RCC 7860 (cell line): ENCODE measurements around the gene SLC39A7.
A peak's percentile ranks its signal among the peaks of the same experiment; 100 is the strongest.

Source experiments
- DNase-seq: peaks from one replicate; pipeline ENCODE4 v3.0.0-alpha.2; 2015; ENCODE audit warnings: low spot score
- FAIRE-seq: peaks from 2 replicates; lab custom pipeline; 2012; peaks lifted over from hg19 to GRCh38; lab: Jason Lieb, UNC

SLC39A7 gene

GRCh38 chr6:33189164-33189563 lies 11.5 kb upstream of the SLC39A7 start:
- FAIRE-seq (no peak), DNase-seq (no peak)

- DNase-seq (no peak), FAIRE-seq (no peak)
Measured at GRCh38 chr6:33189625-33190448, 10.8 kb upstream of the SLC39A7 start.

- FAIRE-seq (no peak), DNase-seq (no peak)
Measured at GRCh38 chr6:33190504-33191107, 10.1 kb upstream of the SLC39A7 start.

- DNase-seq (no peak), FAIRE-seq (no peak)
Measured at GRCh38 chr6:33191383-33192104, 9.1 kb upstream of the SLC39A7 start.

GRCh38 chr6:33192105-33192646 lies 8.5 kb upstream of the SLC39A7 start, which contains the start of gene COL11A2:
TSS of gene COL11A2 (minus strand) at chr6:33192467. CDS start at chr6:33192240, 227 bp downstream.
- FAIRE-seq (no peak), DNase-seq (no peak)

GRCh38 chr6:33192671-33193602 lies 7.7 kb upstream of the SLC39A7 start:
- FAIRE-seq (no peak), DNase-seq (no peak)

- FAIRE-seq (no peak), DNase-seq (no peak)
Measured at GRCh38 chr6:33193619-33194018, 7.0 kb upstream of the SLC39A7 start.

GRCh38 chr6:33194431-33194979 lies 6.2 kb upstream of the SLC39A7 start:
- DNase-seq, result no peak
- FAIRE-seq, result no peak

- FAIRE-seq (no peak), DNase-seq (no peak)
Measured at GRCh38 chr6:33195304-33196165, 5.1 kb upstream of the SLC39A7 start.

GRCh38 chr6:33197431-33198048 lies 3.1 kb upstream of the SLC39A7 start:
- no peak for FAIRE-seq
- peak; percentile 37 for DNase-seq

GRCh38 chr6:33198159-33198852 lies 2.4 kb upstream of the SLC39A7 start:
- no peak for DNase-seq
- no peak for FAIRE-seq

- FAIRE-seq (no peak), DNase-seq (no peak)
Measured at GRCh38 chr6:33198853-33199436, 1.7 kb upstream of the SLC39A7 start.

GRCh38 chr6:33199687-33200218 lies 914 bp upstream of the SLC39A7 start:
- no peak for FAIRE-seq

GRCh38 chr6:33201147-33201545 lies 479 bp downstream of the SLC39A7 start:
- FAIRE-seq, result no peak
- no peak for DNase-seq

More at GRCh38 chr6:33199687-33200218, 914 bp upstream of the SLC39A7 start:
- peak; percentile 19 for DNase-seq

- no peak for FAIRE-seq
- no peak for DNase-seq
Measured at GRCh38 chr6:33201935-33202334, 1.3 kb downstream of the SLC39A7 start.

- DNase-seq, result no peak
- FAIRE-seq, result no peak
Measured at GRCh38 chr6:33202799-33203198, 2.1 kb downstream of the SLC39A7 start.

- no peak for FAIRE-seq
- no peak for DNase-seq
Measured at GRCh38 chr6:33203443-33204164, 2.9 kb downstream of the SLC39A7 start.
